Measurements from ENCODE around the gene DNAAF5.

- TF ChIP-seq, protein P1, sequence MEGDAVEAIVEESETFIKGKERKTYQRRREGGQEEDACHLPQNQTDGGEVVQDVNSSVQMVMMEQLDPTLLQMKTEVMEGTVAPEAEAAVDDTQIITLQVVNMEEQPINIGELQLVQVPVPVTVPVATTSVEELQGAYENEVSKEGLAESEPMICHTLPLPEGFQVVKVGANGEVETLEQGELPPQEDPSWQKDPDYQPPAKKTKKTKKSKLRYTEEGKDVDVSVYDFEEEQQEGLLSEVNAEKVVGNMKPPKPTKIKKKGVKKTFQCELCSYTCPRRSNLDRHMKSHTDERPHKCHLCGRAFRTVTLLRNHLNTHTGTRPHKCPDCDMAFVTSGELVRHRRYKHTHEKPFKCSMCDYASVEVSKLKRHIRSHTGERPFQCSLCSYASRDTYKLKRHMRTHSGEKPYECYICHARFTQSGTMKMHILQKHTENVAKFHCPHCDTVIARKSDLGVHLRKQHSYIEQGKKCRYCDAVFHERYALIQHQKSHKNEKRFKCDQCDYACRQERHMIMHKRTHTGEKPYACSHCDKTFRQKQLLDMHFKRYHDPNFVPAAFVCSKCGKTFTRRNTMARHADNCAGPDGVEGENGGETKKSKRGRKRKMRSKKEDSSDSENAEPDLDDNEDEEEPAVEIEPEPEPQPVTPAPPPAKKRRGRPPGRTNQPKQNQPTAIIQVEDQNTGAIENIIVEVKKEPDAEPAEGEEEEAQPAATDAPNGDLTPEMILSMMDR (conservative IDR thresholded peaks at IDR 0.05; ENCODE audit: low read length): no peak
- TF ChIP-seq EZH2phosphoT487 (IDR thresholded peaks at IDR 0.05; ENCODE audit: borderline replicate concordance): no peak
These were observed 78.8 kb downstream of the DNAAF5 start for GRCh38 chr7:805261-805660.
